Hepatocyte (in vitro differentiated cells): ENCODE data around the gene EFEMP2.

ENCODE experiments used
- EZH2 ChIP-seq: fragments of 200-600 bp; sonication (generic); IDR thresholded peaks from 2 replicates; pipeline ENCODE4 v1.6.1; 2016; ENCODE audit warnings: antibody characterized with exemption, mild to moderate bottlenecking, borderline replicate concordance
- EZH2phosphoT487 ChIP-seq: fragments of 200-600 bp; sonication (generic); IDR thresholded peaks from one replicate; pipeline ENCODE4 v1.6.1; 2018; ENCODE audit warnings: antibody characterized with exemption, mild to moderate bottlenecking, low read depth, moderate library complexity; ENCODE audit not compliant: unreplicated experiment, severe bottlenecking
- TF ChIP-seq, protein P1 (sequence below): fragments of 200-600 bp; sonication (generic); IDR thresholded peaks from 2 replicates; pipeline ENCODE4 v1.5.1; 2016; ENCODE audit warnings: antibody characterized with exemption, mild to moderate bottlenecking; ENCODE audit not compliant: poor library complexity

- TF ChIP-seq, protein P1, sequence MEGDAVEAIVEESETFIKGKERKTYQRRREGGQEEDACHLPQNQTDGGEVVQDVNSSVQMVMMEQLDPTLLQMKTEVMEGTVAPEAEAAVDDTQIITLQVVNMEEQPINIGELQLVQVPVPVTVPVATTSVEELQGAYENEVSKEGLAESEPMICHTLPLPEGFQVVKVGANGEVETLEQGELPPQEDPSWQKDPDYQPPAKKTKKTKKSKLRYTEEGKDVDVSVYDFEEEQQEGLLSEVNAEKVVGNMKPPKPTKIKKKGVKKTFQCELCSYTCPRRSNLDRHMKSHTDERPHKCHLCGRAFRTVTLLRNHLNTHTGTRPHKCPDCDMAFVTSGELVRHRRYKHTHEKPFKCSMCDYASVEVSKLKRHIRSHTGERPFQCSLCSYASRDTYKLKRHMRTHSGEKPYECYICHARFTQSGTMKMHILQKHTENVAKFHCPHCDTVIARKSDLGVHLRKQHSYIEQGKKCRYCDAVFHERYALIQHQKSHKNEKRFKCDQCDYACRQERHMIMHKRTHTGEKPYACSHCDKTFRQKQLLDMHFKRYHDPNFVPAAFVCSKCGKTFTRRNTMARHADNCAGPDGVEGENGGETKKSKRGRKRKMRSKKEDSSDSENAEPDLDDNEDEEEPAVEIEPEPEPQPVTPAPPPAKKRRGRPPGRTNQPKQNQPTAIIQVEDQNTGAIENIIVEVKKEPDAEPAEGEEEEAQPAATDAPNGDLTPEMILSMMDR = no peak
- TF ChIP-seq EZH2 = no peak
- no peak for TF ChIP-seq EZH2phosphoT487
Observed at GRCh38 chr11:65900125-65900898, 27.7 kb upstream of the EFEMP2 start, which contains the start of gene FOSL1.
